WI38 (cell line): Measurements from ENCODE around the gene HECW1.

Experiments
- H3K4me3 ChIP-seq: 2 replicates; pipeline ENCODE4 v1.5.1; 2011; ENCODE audit warnings: low read depth, mild to moderate bottlenecking, control low read depth, low read length
- CTCF ChIP-seq: IDR thresholded peaks from 2 replicates; pipeline ENCODE4 v1.5.1; 2012; ENCODE audit warnings: low read depth, mild to moderate bottlenecking, control low read depth, low read length

Gene HECW1

DNA sequence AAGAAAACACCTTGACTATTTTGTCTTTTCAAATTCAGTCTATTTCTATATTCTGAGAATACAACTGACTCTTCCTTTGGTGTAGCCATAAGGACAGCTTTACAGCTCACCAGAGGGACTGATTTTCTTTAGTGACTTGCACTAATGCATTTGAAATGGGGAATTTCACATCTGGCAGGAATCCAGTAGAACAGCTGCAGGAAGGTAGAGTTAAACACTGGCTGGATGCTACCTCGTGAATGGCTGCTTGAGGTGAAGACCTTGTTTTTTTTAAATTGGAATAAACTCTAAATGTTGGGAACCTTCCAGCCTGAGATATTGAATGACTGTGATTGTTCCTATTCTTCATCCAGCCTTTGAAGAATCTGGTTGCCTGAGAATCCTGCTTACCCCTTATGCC is 330.9 kb downstream of the HECW1 start:
- no peak overlapping the region for H3K4me3 ChIP-seq
- no peak for TF ChIP-seq CTCF

- no peak for TF ChIP-seq CTCF
- H3K4me3 ChIP-seq, result no peak overlapping the region
These were observed 332.5 kb downstream of the HECW1 start for GRCh38 chr7:43444711-43445578.

GRCh38 chr7:43449577-43449976 is 337.1 kb downstream of the HECW1 start:
- no peak for TF ChIP-seq CTCF
- no peak overlapping the region for H3K4me3 ChIP-seq

GRCh38 chr7:43450894-43451293 is 338.4 kb downstream of the HECW1 start:
- no peak for TF ChIP-seq CTCF
- H3K4me3 ChIP-seq, result no peak overlapping the region

DNA sequence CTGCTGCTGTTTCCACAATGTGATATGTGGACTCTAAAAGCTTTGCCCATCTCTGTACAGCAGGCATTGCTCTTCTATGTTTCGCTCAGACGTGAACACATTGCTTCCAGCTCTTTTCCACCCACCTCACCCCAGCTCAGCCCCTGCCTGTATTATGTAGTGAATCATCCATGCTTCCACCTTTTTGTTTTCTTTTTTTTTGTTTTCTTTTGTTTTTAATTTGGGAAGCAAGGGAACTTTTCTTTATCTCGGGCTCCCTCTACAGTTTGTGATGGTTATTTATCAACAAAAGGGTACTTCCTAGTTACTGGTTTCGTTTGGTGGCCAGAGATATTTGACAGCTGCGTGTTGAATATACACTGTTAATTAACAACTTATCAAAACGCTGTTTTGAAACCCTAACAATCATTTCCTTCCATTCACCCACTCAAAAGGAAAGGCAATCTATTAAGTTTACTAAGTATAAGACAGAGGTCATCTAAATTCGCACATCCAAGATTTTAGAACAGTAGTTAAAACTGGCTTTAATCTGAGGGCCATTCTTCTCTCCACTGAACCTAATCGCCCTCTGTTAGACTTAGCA is 342.6 kb downstream of the HECW1 start:
- H3K4me3 ChIP-seq, result no peak overlapping the region
- peak; percentile 48 for TF ChIP-seq CTCF

- no peak for TF ChIP-seq CTCF
- H3K4me3 ChIP-seq, result no peak overlapping the region
These were observed 343.8 kb downstream of the HECW1 start for GRCh38 chr7:43456200-43456599.

DNA sequence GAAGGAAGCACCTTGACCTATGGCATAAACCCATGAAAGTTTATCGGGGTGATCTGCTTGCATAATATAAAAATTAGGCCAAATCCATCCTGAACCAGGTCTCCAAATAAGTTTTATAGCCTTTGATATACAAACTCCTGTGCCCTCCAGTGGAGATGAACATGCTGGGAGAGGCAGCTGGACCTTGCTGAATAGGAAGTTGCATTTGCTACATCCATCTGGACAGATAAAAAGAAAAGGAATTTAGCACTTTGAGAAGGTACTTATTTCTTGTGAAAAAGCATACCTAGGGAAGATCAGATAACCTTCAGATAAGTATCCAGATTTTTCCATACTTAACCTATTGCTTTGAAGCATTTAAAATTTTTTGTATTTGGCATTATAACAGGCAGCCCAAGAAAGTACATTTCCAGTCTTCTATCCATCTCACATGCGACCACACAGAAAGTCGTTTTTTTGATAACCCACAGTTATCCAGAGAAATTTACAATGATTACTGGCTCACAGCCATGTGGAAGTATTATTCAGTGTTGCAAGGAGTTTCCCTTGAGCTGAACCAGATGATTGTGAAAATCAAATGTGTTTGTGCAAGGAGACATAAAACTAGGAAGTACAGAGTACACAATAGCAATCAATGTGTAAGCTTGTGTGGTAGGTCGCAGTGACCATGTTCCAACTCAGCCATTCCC is 346.0 kb downstream of the HECW1 start:
- no peak overlapping the region for H3K4me3 ChIP-seq
- TF ChIP-seq CTCF, result no peak
